ENCODE data around the gene PRH2.

- TF ChIP-seq CTCF (IDR thresholded peaks at IDR 0.05; ENCODE audit: extremely low read depth in 1 of 2, insufficient read depth in 1 of 2, low read depth in 1 of 2, low read length in 2 of 2) (no peak), MYC (IDR thresholded peaks at IDR 0.05; ENCODE audit: low read depth, low read length) (no peak), JUN (IDR thresholded peaks at IDR 0.05; ENCODE audit: borderline replicate concordance, insufficient read depth, insufficient read length, low read depth) (no peak), POLR2A (IDR thresholded peaks at IDR 0.05; ENCODE audit: low read depth, low read length) (no peak)
Measured at GRCh38 chr12:10926269-10926668, 2.8 kb upstream of the PRH2 start.

All from endothelial cell of umbilical vein (primary cell).